GM19468 (cell line): ENCODE results near the gene ADCY9.

Source experiments
- ATAC-seq: cut with Tn5 transposase; IDR thresholded peaks from one replicate; pipeline ENCODE4 v1.9.1; 2021; ENCODE audit warnings: mild to moderate bottlenecking, moderate library complexity, moderate number of reproducible peaks; ENCODE audit not compliant: unreplicated experiment; ENCODE audit errors: extremely low read depth

The ADCY9 gene

DNA sequence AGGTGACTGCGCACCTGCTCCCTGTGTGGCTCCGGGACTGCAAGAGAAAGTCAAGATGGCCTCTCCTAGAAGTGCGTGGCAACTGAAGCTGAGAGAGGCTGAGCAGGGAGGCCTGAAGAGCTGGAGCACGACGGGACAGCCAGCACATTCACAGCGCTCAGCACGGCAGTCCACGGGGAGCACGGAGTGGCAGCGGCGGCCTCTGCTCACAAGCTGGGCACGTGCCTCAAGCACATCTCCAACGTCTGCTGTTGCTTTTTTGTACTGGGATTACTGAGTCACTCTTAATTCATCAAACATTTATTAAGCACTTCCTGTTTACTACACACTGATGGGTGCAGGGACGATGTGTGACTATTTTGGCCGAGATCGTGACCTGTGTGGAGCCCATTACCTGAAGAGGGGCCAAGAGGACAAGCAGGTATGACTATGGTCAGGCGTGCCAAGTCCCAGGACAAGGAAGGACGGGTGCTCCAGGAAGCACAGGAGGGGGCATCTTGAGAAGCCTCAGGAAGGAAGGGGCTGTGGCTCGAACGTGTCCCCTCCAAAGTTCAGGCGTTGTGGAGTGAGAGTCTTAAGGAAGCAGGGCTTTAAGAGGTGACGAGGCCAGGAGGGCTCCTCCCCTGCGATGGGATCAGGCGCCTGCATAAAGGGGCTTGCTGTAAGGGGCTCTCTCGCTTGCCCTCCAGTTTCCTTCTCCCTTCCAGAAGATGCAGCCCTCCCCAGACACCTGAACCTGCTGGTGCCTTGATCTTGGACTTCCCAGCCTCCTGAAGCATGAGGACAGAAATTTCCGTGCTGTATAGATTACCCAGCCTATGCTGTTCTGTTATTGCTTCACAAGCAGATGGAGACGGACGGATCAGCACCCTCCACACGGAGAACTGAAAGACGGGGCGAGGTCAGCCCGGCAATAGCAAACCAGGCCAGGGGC lies 105.8 kb downstream of the ADCY9 start:
- no peak for ATAC-seq

DNA sequence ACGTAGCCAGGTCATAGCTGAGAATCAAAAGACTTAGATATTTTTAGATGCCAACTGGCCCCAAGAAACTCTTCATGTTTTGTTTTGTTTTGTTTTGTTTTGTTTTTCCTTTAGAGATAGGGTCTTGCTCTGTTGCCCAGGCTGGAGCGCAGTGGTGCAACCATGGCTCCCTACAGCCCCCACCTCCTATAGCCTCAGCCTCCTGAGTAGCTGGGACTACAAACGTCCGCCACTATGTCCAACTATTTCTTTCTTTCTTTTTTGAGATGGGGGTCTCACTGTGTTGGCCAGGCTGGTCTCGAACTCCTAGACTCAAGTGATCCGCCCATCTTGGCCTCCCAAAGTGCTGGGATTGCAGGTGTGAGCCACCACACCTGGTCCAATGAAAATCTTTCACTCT lies 107.1 kb downstream of the ADCY9 start:
- no peak for ATAC-seq

DNA sequence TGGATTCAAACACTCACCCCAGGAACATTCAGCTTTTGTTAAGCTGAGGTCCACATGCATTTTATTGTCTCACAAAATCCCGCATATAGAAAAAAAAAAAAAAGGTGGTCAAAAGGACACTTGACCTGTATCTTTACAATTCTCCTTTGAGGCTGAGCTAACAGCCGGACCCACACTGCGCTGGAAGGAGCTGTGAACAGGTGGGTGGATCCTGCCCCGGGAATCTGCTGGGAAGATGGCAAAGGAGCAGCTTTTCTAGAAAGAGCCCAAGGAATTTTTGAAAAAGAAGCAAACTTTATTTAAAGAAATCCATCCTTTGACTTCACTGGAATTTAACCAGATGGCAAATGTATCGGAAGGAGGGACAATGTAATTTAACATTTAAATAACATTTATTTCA lies 108.1 kb downstream of the ADCY9 start:
- ATAC-seq = no peak

GRCh38 chr16:4006397-4006999 lies 109.7 kb downstream of the ADCY9 start:
- ATAC-seq = no peak

GRCh38 chr16:4005731-4006130 lies 110.5 kb downstream of the ADCY9 start:
- ATAC-seq = no peak

GRCh38 chr16:4005281-4005680 lies 111.0 kb downstream of the ADCY9 start:
- no peak for ATAC-seq

DNA sequence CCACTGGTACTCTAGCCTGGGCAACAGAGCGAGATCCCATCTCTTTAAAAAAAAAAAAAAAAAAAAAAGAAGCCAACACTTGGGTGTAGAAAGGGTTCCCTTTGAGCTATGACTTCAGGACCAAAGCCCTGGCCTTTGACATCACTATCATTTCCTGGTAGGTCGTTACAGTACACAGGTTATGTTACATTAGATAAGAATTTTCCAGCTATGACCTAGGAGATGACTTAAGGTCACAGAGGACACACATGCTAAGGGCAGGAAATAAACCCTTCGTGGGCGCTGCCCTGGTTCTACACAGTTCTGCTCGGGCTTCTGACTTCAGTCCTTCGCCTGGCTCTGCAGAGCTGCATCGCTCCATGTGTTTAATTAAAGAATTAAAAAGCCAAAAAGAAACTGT lies 112.0 kb downstream of the ADCY9 start:
- ATAC-seq = no peak

DNA sequence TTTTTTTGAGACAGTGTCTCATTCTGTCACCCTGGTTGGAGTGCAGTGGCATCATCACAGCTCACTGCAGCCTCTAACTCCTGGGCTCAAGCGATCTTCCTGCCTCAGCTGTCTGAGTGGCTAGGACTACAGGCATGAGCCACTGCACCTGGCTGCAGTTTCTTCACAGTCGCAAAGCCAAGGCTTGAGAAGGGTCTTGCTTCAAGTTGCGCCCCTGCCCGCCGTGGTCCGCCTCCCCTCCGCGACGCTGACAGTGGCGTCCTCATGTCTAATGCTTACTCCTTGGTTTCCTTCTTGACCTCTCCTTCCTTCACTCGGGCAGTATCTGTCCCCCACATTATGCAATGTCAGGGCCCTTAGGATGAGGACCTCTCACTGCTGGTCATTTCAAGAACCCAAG lies 112.7 kb downstream of the ADCY9 start:
- ATAC-seq = no peak

GRCh38 chr16:4003166-4003565 lies 113.1 kb downstream of the ADCY9 start:
- ATAC-seq = no peak

DNA sequence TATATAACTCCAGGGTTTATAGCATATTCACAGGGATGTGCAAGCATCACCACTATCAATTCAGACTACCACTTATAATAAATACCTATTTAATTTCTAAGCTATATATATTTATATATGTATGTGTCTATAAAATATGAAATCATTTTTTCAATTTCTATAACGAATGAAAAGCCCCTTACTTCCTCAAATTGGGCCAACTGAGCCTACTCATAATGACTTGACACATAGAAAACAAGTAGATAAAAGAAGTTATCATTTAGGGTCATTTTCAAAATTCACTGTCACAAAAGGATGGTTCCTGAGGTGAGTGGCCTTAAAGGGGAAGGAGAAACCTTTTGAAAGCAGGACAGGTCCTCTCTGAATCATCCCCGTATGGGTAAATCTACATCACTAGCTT lies 114.1 kb downstream of the ADCY9 start:
- no peak for ATAC-seq

GRCh38 chr16:3999479-4000325 lies 116.5 kb downstream of the ADCY9 start:
- ATAC-seq = no peak

DNA sequence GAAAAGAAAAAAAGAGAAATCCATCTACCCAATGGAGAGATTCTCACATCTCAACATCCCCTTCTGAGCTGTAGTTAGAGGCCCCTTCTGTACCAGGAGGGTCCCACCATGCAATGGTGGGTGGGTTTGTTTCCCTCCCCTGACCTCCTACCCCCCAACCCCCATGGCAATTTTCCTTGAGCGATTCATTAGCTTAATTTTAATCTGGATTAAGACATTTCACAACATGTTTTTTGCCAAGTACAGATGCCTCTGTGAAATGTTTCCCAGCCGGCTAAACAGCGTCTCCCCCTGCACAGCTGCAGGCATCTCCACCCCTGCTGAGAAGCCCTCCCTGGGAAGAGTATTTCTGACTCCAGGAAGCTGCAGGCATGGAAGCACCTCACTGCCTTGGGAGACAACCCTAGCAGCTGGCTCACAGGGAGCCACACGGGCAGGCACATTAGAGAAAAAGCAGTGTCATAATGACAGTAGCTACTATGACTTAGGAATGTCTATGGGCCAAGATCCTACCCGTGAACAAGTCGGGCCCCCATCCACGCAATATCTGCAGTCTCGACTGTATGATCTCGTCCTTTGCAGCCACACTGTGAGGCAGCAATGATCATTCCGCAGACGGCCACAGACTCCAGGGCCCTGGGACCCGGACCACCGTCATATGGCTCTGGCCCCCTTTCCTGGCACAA lies 117.3 kb downstream of the ADCY9 start:
- ATAC-seq = no peak

- no peak for ATAC-seq
Measured at GRCh38 chr16:3997231-3997841, 118.9 kb downstream of the ADCY9 start.

DNA sequence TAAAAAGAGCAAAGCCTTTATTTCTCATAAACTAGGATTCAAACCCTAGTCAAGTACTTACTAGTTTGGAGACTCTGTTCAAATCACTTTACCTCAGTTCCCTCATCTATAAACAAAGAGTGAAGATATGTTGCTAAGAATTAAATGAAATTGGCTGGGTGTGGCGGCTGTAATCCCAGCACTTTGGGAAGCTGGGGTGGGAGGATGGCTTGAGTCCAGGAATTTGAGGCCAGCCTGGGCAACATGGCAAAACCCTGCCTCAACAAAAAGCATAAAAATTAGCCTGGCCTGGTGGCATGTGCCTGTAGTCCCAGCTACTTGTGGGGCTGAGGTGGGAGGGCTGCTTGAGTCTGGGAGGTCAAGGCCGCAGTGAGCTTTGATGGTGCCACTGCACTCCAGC lies 121.2 kb downstream of the ADCY9 start:
- no peak for ATAC-seq

DNA sequence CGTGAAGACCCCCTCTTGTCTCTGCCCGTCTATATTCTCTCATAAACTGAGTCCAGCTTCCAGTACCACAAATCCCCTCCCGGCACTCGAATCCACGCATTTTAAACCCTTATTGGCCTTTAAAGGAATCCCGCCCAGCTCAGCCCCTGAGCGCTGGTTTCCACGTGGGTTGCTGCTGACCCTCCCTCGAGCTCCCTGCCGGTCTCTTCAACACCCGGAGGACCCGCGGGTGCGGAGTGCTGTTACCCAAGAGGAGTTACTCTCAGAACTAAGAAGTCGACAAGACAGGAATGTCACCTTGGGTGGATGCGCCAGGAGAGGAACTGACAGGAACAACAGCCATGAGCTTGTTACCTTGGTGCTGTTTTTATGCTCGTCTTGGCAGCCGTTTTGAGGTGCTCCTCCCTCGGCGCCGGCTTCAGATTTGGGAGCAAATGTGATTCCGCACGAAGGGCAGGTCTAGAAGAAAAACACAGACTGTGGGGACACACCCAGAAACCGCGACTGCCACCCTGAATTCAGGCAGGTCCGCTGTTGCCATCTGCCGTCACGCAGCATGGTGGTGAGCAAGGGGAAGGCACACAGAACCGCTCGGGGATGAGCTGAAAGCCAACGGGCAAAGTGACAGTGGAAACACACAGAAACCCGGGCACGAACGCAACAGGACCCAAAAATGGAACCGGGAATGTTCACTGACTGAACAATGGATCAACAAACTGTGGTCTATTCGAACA lies 123.0 kb downstream of the ADCY9 start:
- ATAC-seq = no peak

- no peak for ATAC-seq
Measured at GRCh38 chr16:3992297-3993051, 123.8 kb downstream of the ADCY9 start.

- ATAC-seq = no peak
Measured at GRCh38 chr16:3988824-3989223, 127.4 kb downstream of the ADCY9 start.

GRCh38 chr16:3988011-3988410 lies 128.2 kb downstream of the ADCY9 start:
- no peak for ATAC-seq
